T-helper 1 cell treated with Interleukin-12 subunit alpha and Interleukin-12 subunit beta and Interleukin-4 antibody, amounts not matched to agents 30 μg/mL and 1 μg/mL, for 36 hours (primary cell): ENCODE measurements around the gene WNT11.

Experiments used
- H3K27ac Mint-ChIP-seq: one replicate; pipeline ENCODE4 v1.8.0; 2021; ENCODE audit warnings: mild to moderate bottlenecking, mixed read lengths
- H3K27me3 Mint-ChIP-seq: one replicate; pipeline ENCODE4 v1.8.0; 2021; ENCODE audit warnings: low read depth, mixed read lengths
- H3K36me3 Mint-ChIP-seq: one replicate; pipeline ENCODE4 v1.8.0; 2021; ENCODE audit warnings: low read depth, mixed read lengths
- H3K4me1 Mint-ChIP-seq: one replicate; pipeline ENCODE4 v1.8.0; 2021; ENCODE audit warnings: low read depth, mixed read lengths
- H3K4me3 Mint-ChIP-seq: one replicate; pipeline ENCODE4 v1.8.0; 2021; ENCODE audit warnings: mild to moderate bottlenecking, moderate library complexity, mixed read lengths
- H3K9me3 Mint-ChIP-seq: one replicate; pipeline ENCODE4 v1.8.0; 2021; ENCODE audit warnings: mixed read lengths

Gene WNT11

DNA sequence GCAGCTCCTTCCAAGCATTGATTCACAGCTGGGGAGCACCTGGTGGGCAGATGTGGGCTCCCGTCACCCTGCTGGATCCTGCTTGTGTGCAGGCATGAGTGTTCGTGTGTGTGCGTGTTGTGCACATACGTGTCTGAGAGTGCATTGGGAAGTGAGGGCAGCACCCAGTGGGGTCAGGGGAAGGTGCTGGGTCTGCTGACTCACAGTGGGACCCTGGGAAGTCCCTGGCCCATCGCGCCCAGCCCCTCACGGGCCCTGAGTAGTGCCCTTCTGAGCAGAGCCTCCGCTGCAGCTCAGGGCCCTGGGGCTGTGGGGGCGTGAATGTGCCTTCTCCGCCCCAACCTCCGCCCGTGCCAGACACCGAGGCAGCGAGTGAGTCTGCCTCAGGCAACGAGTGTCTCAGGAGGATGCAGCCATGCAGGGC lies 36.8 kb downstream of the WNT11 start:
- no peak overlapping the region for H3K27ac Mint-ChIP-seq
- no peaks in the 10 kb centered on the region for H3K36me3 Mint-ChIP-seq
- H3K4me3 Mint-ChIP-seq: no peak overlapping the region
- peaks cover 6% of the 10 kb centered on the region for H3K27me3 Mint-ChIP-seq
- no peaks in the 10 kb centered on the region for H3K4me1 Mint-ChIP-seq
- H3K9me3 Mint-ChIP-seq: no peaks in the 10 kb centered on the region

DNA sequence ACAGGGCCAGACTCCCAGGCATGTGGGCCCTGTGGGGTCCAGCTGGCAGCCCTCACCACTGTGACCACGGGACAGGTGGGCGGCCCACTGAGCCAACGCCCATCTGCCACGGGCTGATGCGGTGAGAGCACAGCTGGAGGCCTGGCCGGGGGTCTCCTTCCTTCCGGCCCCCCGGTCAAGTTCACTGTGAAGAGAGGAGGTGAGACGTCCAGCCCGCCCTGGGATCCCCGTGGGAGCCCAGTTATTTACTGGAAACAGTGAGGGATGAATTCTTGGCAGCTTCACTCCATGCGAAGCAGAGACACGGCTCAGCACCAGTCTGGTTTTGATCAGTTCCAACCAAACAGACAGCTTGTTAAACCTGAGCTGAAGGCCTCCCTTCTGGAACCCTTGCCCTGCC lies 38.7 kb downstream of the WNT11 start:
- Mint-ChIP-seq H3K9me3 (no peaks in the 10 kb centered on the region), H3K4me3 (no peak overlapping the region), H3K27me3 (peaks cover 6% of the 10 kb centered on the region), H3K36me3 (no peaks in the 10 kb centered on the region), H3K4me1 (no peaks in the 10 kb centered on the region), H3K27ac (no peak overlapping the region)

DNA sequence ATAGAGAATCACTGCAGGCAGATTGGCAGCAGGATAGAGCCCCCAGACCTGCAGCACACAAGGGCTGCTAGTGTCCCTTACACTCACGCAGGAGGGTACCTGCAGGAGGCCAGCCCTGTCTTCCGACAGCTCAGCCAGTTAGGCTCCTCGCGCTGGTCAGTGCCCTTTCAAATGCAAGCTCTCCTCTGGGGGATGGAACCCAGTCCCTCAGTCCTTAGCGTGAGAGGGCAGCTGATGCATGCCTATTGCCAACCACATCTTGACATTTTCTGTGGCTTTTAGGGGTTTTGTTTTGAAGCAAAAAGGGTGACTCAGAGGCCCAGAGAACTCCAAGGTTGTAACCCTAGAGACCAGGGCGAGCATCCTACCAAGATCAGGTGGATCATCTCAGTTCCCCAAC lies 40.0 kb downstream of the WNT11 start:
- Mint-ChIP-seq H3K36me3 (no peaks in the 10 kb centered on the region), H3K27ac (no peak overlapping the region), H3K4me3 (no peak overlapping the region), H3K4me1 (no peaks in the 10 kb centered on the region), H3K27me3 (peaks cover 6% of the 10 kb centered on the region), H3K9me3 (no peaks in the 10 kb centered on the region)

DNA sequence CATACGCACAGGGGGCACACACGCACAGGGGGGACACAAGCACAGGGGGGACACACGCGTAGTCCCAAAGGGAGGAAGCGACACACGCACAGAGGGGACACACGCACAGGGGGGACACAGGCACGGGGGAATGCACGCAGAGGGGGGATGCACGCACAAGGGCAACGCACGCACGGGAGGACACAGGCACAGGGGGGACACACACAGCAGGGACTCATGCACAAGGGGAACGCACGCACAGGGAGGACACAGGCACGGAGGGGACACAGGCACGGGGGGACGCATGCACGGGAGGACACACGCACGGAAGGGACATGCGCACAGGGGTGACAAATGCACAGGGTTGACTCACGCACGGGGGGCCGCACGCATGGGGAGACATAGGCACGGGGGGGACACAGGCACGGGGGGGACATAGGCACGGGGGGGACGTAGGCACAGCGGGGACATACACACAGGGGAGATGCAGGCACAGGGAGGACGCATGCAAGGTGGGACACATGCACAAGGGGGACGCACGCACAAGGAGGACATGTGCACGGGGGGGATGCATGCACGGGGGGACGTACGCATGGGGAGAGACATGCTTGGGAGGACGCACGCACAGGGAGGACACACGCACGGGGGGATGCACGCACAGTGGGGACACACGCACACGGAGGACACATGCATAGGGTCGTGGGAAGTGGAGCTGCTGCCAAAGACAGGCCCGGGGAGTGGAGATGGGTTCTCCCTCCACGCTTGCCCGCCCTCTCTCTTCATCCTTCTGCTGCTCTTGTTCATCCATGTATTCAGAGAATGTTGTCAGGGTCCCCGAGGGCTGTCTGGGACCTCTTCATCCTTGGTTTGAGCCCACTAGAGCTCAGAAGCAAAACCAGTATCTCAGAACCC lies 41.2 kb downstream of the WNT11 start:
- no peaks in the 10 kb centered on the region for H3K36me3 Mint-ChIP-seq
- H3K27me3 Mint-ChIP-seq: peaks cover 6% of the 10 kb centered on the region
- no peaks in the 10 kb centered on the region for H3K4me1 Mint-ChIP-seq
- no peaks in the 10 kb centered on the region for H3K9me3 Mint-ChIP-seq
- H3K27ac Mint-ChIP-seq: no peak overlapping the region
- H3K4me3 Mint-ChIP-seq: no peak overlapping the region

GRCh38 chr11:76164081-76164480 lies 42.2 kb downstream of the WNT11 start:
- Mint-ChIP-seq H3K27ac (no peak overlapping the region), H3K9me3 (no peaks in the 10 kb centered on the region), H3K4me3 (no peak overlapping the region), H3K36me3 (no peaks in the 10 kb centered on the region), H3K27me3 (peaks cover 6% of the 10 kb centered on the region), H3K4me1 (no peaks in the 10 kb centered on the region)

DNA sequence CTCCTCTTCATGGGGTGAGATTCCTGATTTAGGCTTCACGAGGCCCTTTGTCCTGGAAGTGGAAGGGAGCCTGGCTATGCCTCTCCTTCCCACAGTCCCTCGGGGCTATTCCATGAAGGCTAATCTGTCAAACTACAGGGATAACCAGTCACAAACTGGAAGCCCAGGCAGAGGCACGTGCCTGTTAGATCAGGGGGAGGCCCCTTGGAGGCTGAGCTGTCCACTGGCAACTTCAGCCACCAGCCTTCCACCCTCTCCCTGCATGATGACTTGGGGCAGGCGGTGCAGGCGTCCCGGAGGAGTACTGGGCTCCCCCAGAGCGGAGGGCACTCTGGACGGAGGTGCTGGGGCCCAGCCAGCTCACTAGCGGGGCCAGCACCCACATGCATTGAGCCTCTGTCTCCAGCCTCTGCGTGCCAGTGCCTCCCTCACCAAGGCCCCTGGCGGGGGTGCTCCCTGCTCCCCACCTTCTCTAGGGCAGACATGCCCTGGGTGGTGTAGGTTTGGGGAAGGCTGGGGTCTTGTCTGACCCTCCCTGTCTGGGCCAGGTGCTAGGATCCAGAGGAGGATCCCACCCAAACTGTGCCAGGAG lies 42.9 kb downstream of the WNT11 start:
- Mint-ChIP-seq H3K27me3 (peaks cover 2% of the 10 kb centered on the region), H3K9me3 (no peaks in the 10 kb centered on the region), H3K36me3 (no peaks in the 10 kb centered on the region), H3K4me3 (no peak overlapping the region), H3K27ac (no peak overlapping the region), H3K4me1 (no peaks in the 10 kb centered on the region)

DNA sequence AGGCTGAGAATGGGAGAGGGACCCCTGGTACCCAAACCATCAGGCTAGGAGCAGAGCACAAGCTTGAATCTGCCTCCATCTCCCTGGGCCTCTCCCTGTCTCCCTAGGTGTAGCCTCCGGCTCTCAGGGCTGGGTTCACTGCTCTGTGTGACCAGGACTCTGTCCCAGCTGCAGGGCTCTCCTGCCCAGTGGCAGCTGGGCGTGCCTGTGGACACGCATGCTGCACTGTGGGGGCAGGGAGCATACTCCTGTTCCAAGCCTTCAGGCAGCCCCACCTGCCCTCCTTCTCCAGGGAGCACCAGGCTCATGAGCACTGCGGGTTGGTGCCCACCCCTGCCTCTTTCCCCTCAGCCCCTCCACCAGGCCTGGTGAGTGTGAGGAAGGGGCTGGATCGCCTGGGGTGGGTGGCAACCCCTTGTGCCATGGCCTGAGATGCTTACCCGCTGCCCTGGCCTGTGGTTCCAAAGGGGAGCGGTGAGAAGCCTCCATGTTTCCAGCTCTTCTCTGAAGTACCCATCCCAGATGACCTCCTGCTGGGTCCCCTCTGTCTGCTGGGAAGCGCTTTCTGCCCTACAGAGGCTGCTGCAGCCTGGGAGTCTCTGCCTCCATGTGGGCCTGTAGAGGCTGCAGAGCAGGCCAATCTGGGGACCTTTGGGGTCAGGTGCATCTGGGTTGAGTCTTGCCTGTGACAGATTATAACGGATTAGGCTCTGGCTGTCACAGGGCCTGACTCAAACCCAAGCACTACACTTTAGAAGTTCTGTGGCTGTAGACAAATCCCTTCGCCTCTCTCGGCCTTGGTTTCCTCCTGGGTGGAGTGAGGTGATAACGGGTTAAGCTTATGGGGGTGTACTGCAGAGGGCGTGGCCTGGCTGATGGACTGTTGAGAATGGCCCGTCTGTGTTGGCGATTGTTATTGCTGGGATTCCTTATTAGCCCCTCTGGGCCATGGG lies 43.7 kb downstream of the WNT11 start:
- Mint-ChIP-seq H3K27ac (no peak overlapping the region), H3K4me1 (no peaks in the 10 kb centered on the region), H3K9me3 (no peaks in the 10 kb centered on the region), H3K27me3 (no peaks in the 10 kb centered on the region), H3K4me3 (no peak overlapping the region), H3K36me3 (no peaks in the 10 kb centered on the region)

GRCh38 chr11:76161261-76161961 lies 44.9 kb downstream of the WNT11 start:
- H3K9me3 Mint-ChIP-seq: no peaks in the 10 kb centered on the region
- H3K36me3 Mint-ChIP-seq: no peaks in the 10 kb centered on the region
- H3K27me3 Mint-ChIP-seq: peaks cover 3% of the 10 kb centered on the region
- H3K4me1 Mint-ChIP-seq: no peaks in the 10 kb centered on the region
- no peak overlapping the region for H3K4me3 Mint-ChIP-seq
- H3K27ac Mint-ChIP-seq: no peak overlapping the region

DNA sequence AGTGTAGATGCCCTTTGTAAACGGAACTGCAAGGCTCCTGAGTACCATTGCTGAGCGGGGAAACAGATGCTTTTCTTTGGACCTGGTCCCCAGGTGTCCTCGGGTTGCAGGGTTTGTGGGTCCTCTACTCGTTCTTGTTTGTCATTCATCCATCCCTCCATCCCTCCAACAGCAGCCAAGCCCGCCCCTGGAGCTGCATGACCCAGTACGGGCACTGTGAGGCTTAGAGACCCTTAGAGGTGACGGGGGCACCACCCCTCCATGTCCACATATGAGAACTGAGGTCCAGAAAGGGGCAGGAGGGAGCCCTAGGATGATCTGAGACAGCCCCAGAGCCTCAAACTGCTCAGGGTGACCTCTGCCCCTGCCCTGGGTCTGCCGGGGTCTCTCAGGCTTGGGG lies 45.4 kb downstream of the WNT11 start:
- Mint-ChIP-seq H3K27ac (no peak overlapping the region), H3K9me3 (no peaks in the 10 kb centered on the region), H3K36me3 (no peaks in the 10 kb centered on the region), H3K4me1 (no peaks in the 10 kb centered on the region), H3K27me3 (peaks cover 5% of the 10 kb centered on the region), H3K4me3 (no peak overlapping the region)

DNA sequence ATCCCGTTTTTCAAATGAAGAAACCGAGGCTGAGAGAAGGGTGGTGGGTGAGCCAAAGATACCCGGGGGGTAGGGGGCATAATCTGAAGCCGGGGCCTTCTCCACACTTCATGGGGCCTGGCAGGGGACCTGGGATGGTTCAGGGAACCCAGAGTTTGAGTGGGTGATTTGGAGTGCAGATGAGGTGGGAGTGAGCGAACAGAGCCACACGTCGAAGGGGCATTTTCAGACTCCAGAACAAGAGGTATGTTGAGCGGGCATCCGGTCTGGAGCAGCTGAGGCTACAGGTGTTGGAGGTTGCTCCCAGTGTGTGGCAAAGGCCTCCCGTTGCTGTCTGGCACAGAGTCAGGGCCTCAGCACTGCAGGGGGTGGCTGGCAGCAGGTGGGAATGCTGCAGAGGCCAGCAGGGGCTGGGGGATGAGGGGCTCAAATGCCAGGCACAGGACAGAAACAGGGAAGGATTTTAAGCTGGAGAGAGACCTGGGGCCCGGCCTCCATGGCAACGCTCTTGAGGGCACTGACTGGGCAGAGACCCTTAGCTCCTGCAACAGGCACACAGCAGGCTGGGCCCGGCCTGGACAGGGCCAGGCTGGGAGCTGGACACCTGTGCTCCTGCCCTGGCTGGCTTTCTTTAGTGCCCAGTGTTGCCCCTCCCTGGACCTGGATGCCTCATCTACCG lies 46.2 kb downstream of the WNT11 start:
- Mint-ChIP-seq H3K4me3 (no peak overlapping the region), H3K4me1 (no peaks in the 10 kb centered on the region), H3K9me3 (no peaks in the 10 kb centered on the region), H3K36me3 (no peaks in the 10 kb centered on the region), H3K27ac (no peak overlapping the region), H3K27me3 (peaks cover 8% of the 10 kb centered on the region)

GRCh38 chr11:76159303-76159937 lies 46.9 kb downstream of the WNT11 start:
- Mint-ChIP-seq H3K9me3 (no peaks in the 10 kb centered on the region), H3K36me3 (no peaks in the 10 kb centered on the region), H3K27ac (no peak overlapping the region), H3K4me3 (no peak overlapping the region), H3K4me1 (no peaks in the 10 kb centered on the region), H3K27me3 (peaks cover 10% of the 10 kb centered on the region)

DNA sequence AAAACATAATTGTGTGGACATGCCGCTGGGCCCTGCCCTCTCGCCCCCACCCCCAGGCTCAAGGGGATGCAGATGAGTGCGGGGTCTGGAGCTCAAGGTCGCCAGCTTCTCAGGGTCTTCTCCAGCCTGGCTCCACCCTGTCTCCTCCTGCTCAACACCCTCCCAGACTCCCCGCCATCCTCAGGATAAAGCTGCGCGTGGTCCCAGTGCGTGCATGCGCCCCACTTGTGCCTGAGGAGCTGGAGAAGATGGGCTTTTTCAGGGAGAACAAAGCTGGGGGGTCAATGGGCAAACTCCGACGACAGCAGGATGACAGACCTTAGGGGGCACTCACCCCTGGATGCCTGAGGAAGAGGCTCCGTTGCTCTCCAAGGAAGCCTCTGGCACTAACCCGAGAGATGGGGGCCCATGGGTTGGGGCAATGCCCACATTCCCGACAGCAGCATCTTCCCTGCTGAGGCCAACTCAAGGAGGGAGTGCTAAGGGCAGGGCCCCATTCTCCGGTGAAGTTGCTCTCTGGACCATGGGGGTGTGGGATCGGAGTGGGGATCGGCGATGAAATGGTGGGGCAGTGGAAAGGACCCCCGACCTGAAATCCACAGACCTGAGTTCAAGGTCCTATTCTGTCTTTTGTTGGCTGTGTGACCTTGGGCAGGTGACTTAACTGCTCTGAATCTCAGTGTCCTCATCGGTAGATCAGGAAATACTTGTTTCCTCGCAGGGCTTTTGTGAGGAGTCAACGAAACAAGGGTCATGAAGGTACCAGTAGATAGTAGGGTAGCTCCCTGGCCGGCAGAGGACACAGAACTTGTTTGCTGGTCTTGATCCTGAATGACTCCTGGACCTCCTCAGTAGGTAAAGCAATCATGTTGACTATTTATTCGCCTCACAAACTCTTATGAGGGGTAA lies 47.7 kb downstream of the WNT11 start:
- peaks cover 10% of the 10 kb centered on the region for H3K27me3 Mint-ChIP-seq
- H3K36me3 Mint-ChIP-seq: no peaks in the 10 kb centered on the region
- peaks cover under 1% of the 10 kb centered on the region for H3K4me1 Mint-ChIP-seq
- no peak overlapping the region for H3K27ac Mint-ChIP-seq
- H3K9me3 Mint-ChIP-seq: no peaks in the 10 kb centered on the region
- H3K4me3 Mint-ChIP-seq: no peak overlapping the region
